ENCODE measurements around the gene ZBTB20.

The ZBTB20 gene

DNA sequence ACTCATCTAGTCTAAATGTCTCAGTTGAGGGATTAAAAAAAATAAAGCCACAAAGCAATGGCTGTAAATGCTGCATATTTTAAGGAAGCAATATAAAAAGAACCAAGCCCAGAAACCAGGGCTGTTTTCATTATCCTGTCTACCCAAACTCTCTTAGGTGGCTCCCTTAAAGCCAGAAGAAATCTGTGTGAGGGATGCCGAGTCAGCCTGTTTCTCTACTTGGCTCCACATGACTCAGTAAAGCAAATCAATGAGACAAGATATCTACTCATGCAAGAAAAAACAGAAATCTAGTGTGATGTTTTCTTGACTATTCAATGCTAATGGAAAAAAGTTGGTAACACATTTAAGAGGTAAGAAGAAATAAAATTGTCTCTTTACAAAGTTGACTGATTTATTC is 296.2 kb downstream of the ZBTB20 start:
- TF ChIP-seq SIN3A (IDR thresholded peaks at IDR 0.05; ENCODE audit: borderline replicate concordance, insufficient read depth, low read length) = no peak

- no peak for TF ChIP-seq POLR2AphosphoS5 (IDR thresholded peaks at IDR 0.05; ENCODE audit: low read depth, low read length)
- TF ChIP-seq FOXP2 (optimal IDR thresholded peaks at IDR 0.05; ENCODE audit: borderline replicate concordance, extremely low read depth, extremely low read length, insufficient read depth) = no peak
- TF ChIP-seq REST (IDR thresholded peaks at IDR 0.05; ENCODE audit: insufficient read depth in 1 of 2, low read depth in 2 of 2, low read length in 2 of 2) = no peak
Observed at GRCh38 chr3:114848643-114849350, 298.3 kb downstream of the ZBTB20 start.

DNA sequence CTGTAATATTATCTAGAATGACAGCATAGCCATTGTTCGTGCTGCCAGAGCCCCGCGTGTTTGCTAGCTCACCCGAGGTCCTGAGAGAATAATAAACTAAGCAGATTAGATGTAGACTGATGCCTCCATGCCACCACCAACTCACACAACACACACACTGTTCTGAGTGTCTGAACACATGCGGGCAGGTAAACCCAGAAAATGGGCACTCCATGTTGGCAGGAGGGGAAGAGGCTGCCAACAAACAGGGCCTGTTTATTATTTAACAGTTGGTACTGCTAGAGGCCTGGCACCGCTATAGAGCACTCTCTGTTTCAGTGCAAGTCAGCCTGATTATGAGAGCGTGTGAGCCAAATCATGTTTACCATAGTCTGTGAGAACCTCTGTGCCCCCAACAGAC is 299.0 kb downstream of the ZBTB20 start:
- no peak for TF ChIP-seq SIN3A (IDR thresholded peaks at IDR 0.05; ENCODE audit: borderline replicate concordance, insufficient read depth, low read length)
- TF ChIP-seq POLR2AphosphoS5 (IDR thresholded peaks at IDR 0.05; ENCODE audit: low read depth, low read length) = no peak
- no peak for TF ChIP-seq REST (IDR thresholded peaks at IDR 0.05; ENCODE audit: insufficient read depth in 1 of 2, low read depth in 2 of 2, low read length in 2 of 2)
- no peak for TF ChIP-seq FOXP2 (optimal IDR thresholded peaks at IDR 0.05; ENCODE audit: borderline replicate concordance, extremely low read depth, extremely low read length, insufficient read depth)
- TF ChIP-seq TAF1 (IDR thresholded peaks at IDR 0.05; ENCODE audit: borderline replicate concordance, insufficient read depth, low read length) = no peak

DNA sequence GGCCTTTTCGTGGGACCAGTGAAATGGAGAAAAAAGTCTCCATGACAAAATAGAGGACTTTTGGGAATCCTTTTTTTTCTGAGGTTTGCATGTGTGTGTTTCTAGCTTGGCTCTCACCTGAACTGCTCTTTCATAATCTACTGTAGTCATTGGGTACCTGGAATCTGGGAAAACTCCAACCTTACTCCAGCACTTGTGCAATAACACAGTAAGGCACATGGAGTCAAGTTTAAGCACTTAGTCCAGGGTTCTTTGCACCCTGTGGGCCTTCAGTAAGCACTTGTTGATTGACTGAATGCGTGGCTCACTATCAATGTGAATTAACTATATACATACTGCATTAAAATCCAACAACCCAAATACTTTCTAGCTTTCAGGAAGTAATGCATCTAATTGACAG is 299.5 kb downstream of the ZBTB20 start:
- no peak for TF ChIP-seq POLR2AphosphoS5 (IDR thresholded peaks at IDR 0.05; ENCODE audit: low read depth, low read length)
- TF ChIP-seq REST (IDR thresholded peaks at IDR 0.05; ENCODE audit: insufficient read depth in 1 of 2, low read depth in 2 of 2, low read length in 2 of 2) = no peak
- TF ChIP-seq SIN3A (IDR thresholded peaks at IDR 0.05; ENCODE audit: borderline replicate concordance, insufficient read depth, low read length) = no peak
- TF ChIP-seq TAF1 (IDR thresholded peaks at IDR 0.05; ENCODE audit: borderline replicate concordance, insufficient read depth, low read length) = no peak
- no peak for TF ChIP-seq FOXP2 (optimal IDR thresholded peaks at IDR 0.05; ENCODE audit: borderline replicate concordance, extremely low read depth, extremely low read length, insufficient read depth)

- no peak for TF ChIP-seq TAF1 (IDR thresholded peaks at IDR 0.05; ENCODE audit: borderline replicate concordance, insufficient read depth, low read length)
- no peak for TF ChIP-seq REST (IDR thresholded peaks at IDR 0.05; ENCODE audit: insufficient read depth in 1 of 2, low read depth in 2 of 2, low read length in 2 of 2)
- TF ChIP-seq POLR2AphosphoS5 (IDR thresholded peaks at IDR 0.05; ENCODE audit: low read depth, low read length) = no peak
- TF ChIP-seq FOXP2 (optimal IDR thresholded peaks at IDR 0.05; ENCODE audit: borderline replicate concordance, extremely low read depth, extremely low read length, insufficient read depth) = no peak
- no peak for TF ChIP-seq SIN3A (IDR thresholded peaks at IDR 0.05; ENCODE audit: borderline replicate concordance, insufficient read depth, low read length)
Observed at GRCh38 chr3:114846779-114847178, 300.3 kb downstream of the ZBTB20 start.
